CD8-positive, alpha-beta memory T cell (primary cell): ENCODE measurements around the gene NREP. TPM values are rescaled to one million over a fixed set of nuclear protein-coding genes. Genes with fewer than 3 reads are reported as not detected.

Experiments used
- CTCF ChIA-PET: fragments of 350-600 bp; sonication (Branson Sonifier 250); formaldehyde crosslinking; loops from one replicate; lab custom pipeline; 2021; ENCODE audit warnings: antibody characterized with exemption; lab: Charles Lee
- POLR2A ChIA-PET: fragments of 350-600 bp; sonication (Branson Sonifier 250); formaldehyde crosslinking; loops from one replicate; lab custom pipeline; 2021; ENCODE audit warnings: antibody characterized with exemption; lab: Charles Lee
- DNase-seq, 5 donors: peaks; one replicate each; pipeline versions ENCODE4 v3.0.0 to v3.0.0-alpha.2; 2020 to 2022; ENCODE audit warnings: mixed read lengths in 1 of 5
- H3K27ac ChIP-seq: one replicate; pipeline ENCODE4 v1.7.0; 2013; ENCODE audit warnings: low read depth, mild to moderate bottlenecking, low read length, moderate library complexity
- H3K27me3 ChIP-seq: 2 replicates; pipeline ENCODE4 v1.7.0; 2013; ENCODE audit warnings: low read length, mild to moderate bottlenecking; ENCODE audit not compliant: insufficient read depth, poor library complexity, severe bottlenecking
- H3K36me3 ChIP-seq: 2 replicates; pipeline ENCODE4 v1.7.0; 2013; ENCODE audit warnings: mild to moderate bottlenecking, low read length, moderate library complexity; ENCODE audit not compliant: insufficient read depth
- H3K4me1 ChIP-seq: 2 replicates; pipeline ENCODE4 v1.7.0; 2013; ENCODE audit warnings: mild to moderate bottlenecking, low read length, moderate library complexity; ENCODE audit not compliant: insufficient read depth
- H3K4me3 ChIP-seq: 2 replicates; pipeline ENCODE4 v1.7.0; 2013; ENCODE audit warnings: mild to moderate bottlenecking, low read length
- H3K9me3 ChIP-seq: 2 replicates; pipeline ENCODE4 v1.7.0; 2013; ENCODE audit warnings: mild to moderate bottlenecking, low read length
- H3K27ac Mint-ChIP-seq, 8 donors: one replicate each; pipeline ENCODE4 v1.8.0; 2020 to 2021; ENCODE audit warnings: mixed read lengths in 8 of 8, mild to moderate bottlenecking in 6 of 8, inconsistent platforms in 3 of 8, moderate library complexity in 3 of 8
- H3K27me3 Mint-ChIP-seq, 2 donors: one replicate each; pipeline ENCODE4 v1.8.0; 2020 to 2021; ENCODE audit warnings: mixed read lengths in 2 of 2, mild to moderate bottlenecking in 1 of 2, moderate library complexity in 1 of 2
- H3K36me3 Mint-ChIP-seq, 3 donors: one replicate each; pipeline ENCODE4 v1.8.0; 2020 to 2021; ENCODE audit warnings: mixed read lengths in 3 of 3, inconsistent platforms in 1 of 3, mild to moderate bottlenecking in 1 of 3
- H3K4me1 Mint-ChIP-seq, 3 donors: one replicate each; pipeline ENCODE4 v1.8.0; 2020 to 2021; ENCODE audit warnings: mixed read lengths in 3 of 3, inconsistent platforms in 1 of 3, mild to moderate bottlenecking in 1 of 3
- H3K4me3 Mint-ChIP-seq, 7 donors: one replicate each; pipeline ENCODE4 v1.8.0; 2020 to 2021; ENCODE audit warnings: mixed read lengths in 7 of 7, mild to moderate bottlenecking in 6 of 7, moderate library complexity in 4 of 7, inconsistent platforms in 2 of 7
- H3K9me3 Mint-ChIP-seq, 5 donors: one replicate each; pipeline ENCODE4 v1.8.0; 2020 to 2022; ENCODE audit warnings: mixed read lengths in 5 of 5, mild to moderate bottlenecking in 3 of 5, moderate library complexity in 2 of 5, inconsistent platforms in 1 of 5
- polyA plus RNA-seq: library from polyadenylated mRNA; unstranded; fragments of 300-500 nt; fragmentation: Illumina TruSeq; gene quantifications from one replicate; pipeline ENCODE4 v1.2.3, GENCODE V29; 2021
- total RNA-seq, 2 experiments: library from RNA; stranded (reverse); gene quantifications; one replicate each; pipeline ENCODE4 v1.2.3, GENCODE V29; 2021

The NREP gene, protein sequence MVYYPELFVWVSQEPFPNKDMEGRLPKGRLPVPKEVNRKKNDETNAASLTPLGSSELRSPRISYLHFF
- 1 to 10 TPM; 3.6 to 3.9 TPM for total RNA-seq
- 1.9 TPM for polyA plus RNA-seq

DNA sequence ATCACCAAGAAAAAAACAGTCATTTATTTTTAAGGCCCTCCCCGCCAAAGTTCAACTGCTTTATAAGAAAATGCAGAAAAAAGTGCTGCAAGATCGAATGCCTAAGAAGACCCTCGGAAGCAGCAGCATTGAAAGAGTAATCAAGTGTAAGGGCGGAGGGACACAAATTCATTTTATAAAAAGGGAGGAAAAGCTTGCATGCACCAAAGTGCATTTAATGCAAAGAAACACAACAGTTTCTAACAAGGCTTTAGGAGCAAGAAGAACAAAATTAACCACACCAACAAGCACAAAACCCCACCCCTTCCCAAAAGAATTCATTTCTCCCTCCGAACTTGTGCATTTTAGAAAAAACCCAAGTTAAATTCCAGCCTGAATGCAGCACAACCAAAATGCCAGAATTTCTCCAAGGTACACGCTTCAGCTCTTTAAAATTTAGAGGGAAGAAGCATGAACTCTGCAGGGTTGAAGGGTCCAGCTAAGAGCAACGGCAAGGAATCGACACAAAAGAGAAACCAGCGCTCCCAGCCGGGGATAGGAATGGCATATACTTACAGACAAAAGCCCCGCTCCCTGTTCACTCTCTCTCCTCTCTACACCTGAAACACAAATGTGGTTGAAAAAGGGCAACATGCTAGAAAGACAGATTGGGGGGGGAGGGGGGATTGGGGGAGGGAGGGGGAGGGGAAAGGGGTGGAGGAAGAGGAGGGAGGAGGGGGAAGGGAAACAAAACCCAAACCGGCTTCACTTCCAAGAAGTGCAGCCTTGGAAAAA lies at the start of gene NREP:
Gene NREP, minus strand, starts transcription at position 614 of the 774 bp plus-strand sequence. CDS start 1,422 bp downstream, outside the sequence.
- Histone ChIP-seq H3K4me1 (no peaks in the 10 kb centered on the region), H3K4me3 (peak within 1 kb of the TSS; percentile 40), H3K36me3 (no peaks in the 10 kb centered on the region), H3K27me3 (no peaks in the 10 kb centered on the region), H3K27ac (no peak within 1 kb of the TSS), H3K9me3 (no peaks in the 10 kb centered on the region)
- POLR2A ChIA-PET = no interaction called here
- Mint-ChIP-seq H3K27ac (peak within 1 kb of the TSS in 4 of 8 donors; percentile 30 to 70 (median 54)), H3K27me3 (peaks cover 3 to 43% of the 10 kb centered on the region in 2 donors), H3K4me1 (peaks cover 13 to 19% (median 13%) of the 10 kb centered on the region in 3 donors), H3K9me3 (no peaks in the 10 kb centered on the region), H3K4me3 (peak within 1 kb of the TSS; percentile 72 to 87 (median 83)), H3K36me3 (no peaks in the 10 kb centered on the region)
- CTCF ChIA-PET = no interaction called here
- DNase-seq = no peak

DNA sequence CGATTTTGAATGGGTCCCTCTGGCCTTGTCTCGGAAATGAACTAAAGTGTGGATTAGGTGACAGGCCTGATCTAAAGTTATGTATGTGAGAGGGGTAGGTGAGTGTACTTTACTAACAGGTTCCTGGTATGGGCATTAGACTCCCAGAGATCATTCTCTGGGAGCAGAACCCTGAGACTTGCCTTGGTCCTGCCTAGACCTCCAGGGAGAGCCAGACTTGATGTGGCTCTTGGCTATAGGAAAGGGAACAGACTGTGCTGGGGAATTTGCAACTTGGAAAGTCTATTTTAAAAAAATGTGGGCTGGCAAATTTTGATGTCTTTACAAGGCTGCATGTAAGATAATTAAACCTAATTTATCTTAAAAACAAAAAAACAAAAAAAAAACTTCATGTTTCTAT lies 49.8 kb upstream of the NREP start:
- CTCF ChIA-PET = no interaction called here
- no peaks in the 10 kb centered on the region for H3K4me1 Mint-ChIP-seq
- POLR2A ChIA-PET = no interaction called here
- Histone ChIP-seq H3K4me1 (no peaks in the 10 kb centered on the region), H3K9me3 (no peaks in the 10 kb centered on the region), H3K27me3 (no peaks in the 10 kb centered on the region), H3K36me3 (no peaks in the 10 kb centered on the region), H3K4me3 (no peak overlapping the region), H3K27ac (no peak overlapping the region)
- H3K27ac Mint-ChIP-seq = no peak overlapping the region
- DNase-seq = no peak
- no peaks in the 10 kb centered on the region for H3K36me3 Mint-ChIP-seq
- H3K27me3 Mint-ChIP-seq = no peaks in the 10 kb centered on the region
- H3K9me3 Mint-ChIP-seq = peaks cover 0 to 2% (median 0%) of the 10 kb centered on the region in 5 donors
- H3K4me3 Mint-ChIP-seq = no peak overlapping the region

DNA sequence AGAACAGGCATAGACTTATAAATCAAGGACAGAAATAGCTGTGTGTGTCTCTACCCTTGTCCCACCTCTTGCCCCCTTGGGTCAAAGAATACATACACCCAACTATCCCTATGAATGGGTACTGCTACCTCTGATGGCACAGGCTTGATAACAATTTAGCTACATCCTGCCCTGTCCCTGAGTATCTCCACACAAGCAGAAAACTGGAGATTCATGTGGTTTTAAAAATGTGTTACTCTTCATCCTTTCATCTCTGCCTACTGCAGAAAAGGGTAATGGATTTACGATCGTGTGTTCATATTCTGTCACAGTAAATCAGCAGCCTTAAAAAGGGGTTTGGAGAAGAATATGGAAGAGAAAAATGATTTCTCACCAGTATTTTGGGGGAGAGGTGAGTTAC lies 49.2 kb upstream of the NREP start:
- Mint-ChIP-seq H3K4me3 (no peak overlapping the region), H3K36me3 (no peaks in the 10 kb centered on the region), H3K4me1 (no peaks in the 10 kb centered on the region), H3K9me3 (peaks cover 0 to 2% (median 0%) of the 10 kb centered on the region in 5 donors), H3K27ac (no peak overlapping the region), H3K27me3 (peaks cover 0 to 2% of the 10 kb centered on the region in 2 donors)
- H3K4me3 ChIP-seq = no peak overlapping the region
- no peaks in the 10 kb centered on the region for H3K9me3 ChIP-seq
- H3K36me3 ChIP-seq = no peaks in the 10 kb centered on the region
- no peaks in the 10 kb centered on the region for H3K27me3 ChIP-seq
- DNase-seq = no peak
- POLR2A ChIA-PET = no interaction called here
- no peak overlapping the region for H3K27ac ChIP-seq
- no peaks in the 10 kb centered on the region for H3K4me1 ChIP-seq
- CTCF ChIA-PET = no interaction called here

DNA sequence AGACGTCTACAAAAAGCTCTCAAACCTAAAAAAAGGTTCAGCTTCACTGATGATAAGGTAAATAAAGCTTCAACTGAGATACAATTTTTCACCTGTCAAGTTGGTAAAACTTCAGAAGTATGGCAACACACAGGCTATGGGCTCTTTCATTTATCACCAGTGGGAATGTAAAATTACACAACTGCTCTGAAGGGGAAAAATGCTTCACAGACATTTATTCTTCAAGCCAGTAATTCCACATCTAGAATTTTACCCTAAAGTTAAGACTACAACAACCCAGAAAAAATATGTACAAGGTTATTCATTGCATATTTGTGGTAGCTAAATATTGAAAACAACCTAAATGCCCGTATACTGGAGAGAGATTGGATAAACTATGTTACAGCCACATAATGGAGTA lies 48.1 kb upstream of the NREP start:
- H3K27me3 Mint-ChIP-seq = peaks cover 0 to 3% of the 10 kb centered on the region in 2 donors
- Histone ChIP-seq H3K4me1 (no peaks in the 10 kb centered on the region), H3K4me3 (no peak overlapping the region), H3K27me3 (no peaks in the 10 kb centered on the region), H3K36me3 (no peaks in the 10 kb centered on the region), H3K9me3 (no peaks in the 10 kb centered on the region), H3K27ac (no peak overlapping the region)
- no peaks in the 10 kb centered on the region for H3K36me3 Mint-ChIP-seq
- peaks cover 0 to 2% (median 0%) of the 10 kb centered on the region in 5 donors for H3K9me3 Mint-ChIP-seq
- H3K27ac Mint-ChIP-seq = no peak overlapping the region
- no peaks in the 10 kb centered on the region for H3K4me1 Mint-ChIP-seq
- no peak overlapping the region for H3K4me3 Mint-ChIP-seq
- POLR2A ChIA-PET = no interaction called here
- no peak for DNase-seq
- CTCF ChIA-PET = no interaction called here

DNA sequence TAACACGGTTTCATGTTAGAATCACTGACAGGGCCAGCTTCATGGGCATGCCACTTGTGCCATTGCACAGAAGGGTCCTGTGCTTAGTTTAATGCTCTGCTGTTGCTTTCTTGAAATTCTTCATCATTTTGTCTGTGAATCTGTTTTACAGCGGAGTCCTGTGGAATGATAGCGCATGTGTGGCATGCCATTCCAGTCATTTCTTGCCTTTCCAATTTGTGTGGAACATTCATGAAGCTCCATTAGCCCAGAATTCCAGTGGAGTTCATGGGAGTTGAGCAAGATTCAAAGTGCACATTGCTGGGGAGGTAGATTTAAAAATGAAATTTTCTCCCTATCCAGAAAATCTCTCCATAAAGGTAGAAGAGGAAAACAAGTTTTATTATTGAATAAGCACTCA lies 43.4 kb upstream of the NREP start:
- Histone ChIP-seq H3K27me3 (no peaks in the 10 kb centered on the region), H3K36me3 (no peaks in the 10 kb centered on the region), H3K4me3 (no peak overlapping the region), H3K4me1 (no peaks in the 10 kb centered on the region), H3K9me3 (no peaks in the 10 kb centered on the region), H3K27ac (no peak overlapping the region)
- POLR2A ChIA-PET = no interaction called here
- CTCF ChIA-PET = no interaction called here
- Mint-ChIP-seq H3K27me3 (peaks cover 0 to 3% of the 10 kb centered on the region in 2 donors), H3K9me3 (peaks cover 0 to 5% (median 0%) of the 10 kb centered on the region in 5 donors), H3K27ac (no peak overlapping the region), H3K4me3 (no peak overlapping the region), H3K4me1 (no peaks in the 10 kb centered on the region), H3K36me3 (no peaks in the 10 kb centered on the region)
- DNase-seq = no peak

DNA sequence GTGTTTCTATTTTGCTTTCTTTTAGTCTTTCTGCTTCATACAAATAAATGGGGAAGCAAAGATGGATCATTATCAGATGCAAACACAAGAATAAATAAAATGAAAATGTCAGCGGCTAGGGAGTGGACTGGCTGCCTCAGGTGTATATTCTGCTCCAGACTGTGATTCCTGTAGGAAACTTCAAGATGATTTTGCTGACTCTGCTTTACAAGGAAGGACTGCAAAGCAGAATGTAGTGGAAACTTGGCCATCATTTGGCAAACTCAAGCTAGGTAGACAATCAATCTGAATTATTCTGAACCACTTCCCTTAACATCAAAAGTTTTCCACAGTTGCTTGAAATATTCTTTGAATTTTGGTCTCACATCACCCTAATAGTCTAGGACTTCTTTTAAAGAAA lies 38.1 kb upstream of the NREP start:
- Mint-ChIP-seq H3K27ac (no peak overlapping the region), H3K27me3 (peaks cover 0 to 6% of the 10 kb centered on the region in 2 donors), H3K9me3 (peaks cover 0 to 5% (median 3%) of the 10 kb centered on the region in 5 donors), H3K4me3 (no peak overlapping the region), H3K4me1 (no peaks in the 10 kb centered on the region), H3K36me3 (no peaks in the 10 kb centered on the region)
- ChIA-PET CTCF (no interaction called here), POLR2A (no interaction called here)
- Histone ChIP-seq H3K4me1 (no peaks in the 10 kb centered on the region), H3K9me3 (no peaks in the 10 kb centered on the region), H3K36me3 (no peaks in the 10 kb centered on the region), H3K4me3 (no peak overlapping the region), H3K27me3 (no peaks in the 10 kb centered on the region), H3K27ac (no peak overlapping the region)
- no peak for DNase-seq

GRCh38 chr5:111792471-111793058 lies 35.6 kb upstream of the NREP start:
- H3K9me3 Mint-ChIP-seq = peaks cover 0 to 5% (median 3%) of the 10 kb centered on the region in 5 donors
- H3K4me1 Mint-ChIP-seq = no peaks in the 10 kb centered on the region
- H3K4me1 ChIP-seq = no peaks in the 10 kb centered on the region
- no peaks in the 10 kb centered on the region for H3K9me3 ChIP-seq
- no peak overlapping the region for H3K27ac Mint-ChIP-seq
- no peaks in the 10 kb centered on the region for H3K36me3 Mint-ChIP-seq
- no peak overlapping the region for H3K4me3 Mint-ChIP-seq
- ChIA-PET CTCF (no interaction called here), POLR2A (no interaction called here)
- H3K27ac ChIP-seq = no peak overlapping the region
- no peak for DNase-seq
- no peaks in the 10 kb centered on the region for H3K36me3 ChIP-seq
- no peak overlapping the region for H3K4me3 ChIP-seq
- no peaks in the 10 kb centered on the region for H3K27me3 ChIP-seq
- H3K27me3 Mint-ChIP-seq = peaks cover 0 to 9% of the 10 kb centered on the region in 2 donors

- Histone ChIP-seq H3K36me3 (no peaks in the 10 kb centered on the region), H3K9me3 (no peaks in the 10 kb centered on the region), H3K27me3 (no peaks in the 10 kb centered on the region), H3K4me3 (no peak overlapping the region), H3K4me1 (no peaks in the 10 kb centered on the region), H3K27ac (no peak overlapping the region)
- no peaks in the 10 kb centered on the region for H3K4me1 Mint-ChIP-seq
- no peaks in the 10 kb centered on the region for H3K36me3 Mint-ChIP-seq
- CTCF ChIA-PET = no interaction called here
- POLR2A ChIA-PET = no interaction called here
- H3K9me3 Mint-ChIP-seq = peaks cover 0 to 5% (median 0%) of the 10 kb centered on the region in 5 donors
- no peak overlapping the region for H3K27ac Mint-ChIP-seq
- DNase-seq = no peak
- no peak overlapping the region for H3K4me3 Mint-ChIP-seq
- peaks cover 0 to 9% of the 10 kb centered on the region in 2 donors for H3K27me3 Mint-ChIP-seq
These were observed 33.3 kb upstream of the NREP start for GRCh38 chr5:111790295-111790694.
